ENCODE data around the gene CEACAM4. TPM values are rescaled to one million over a fixed set of nuclear protein-coding genes. Genes with fewer than 3 reads are reported as not detected.

Gene CEACAM4
- total RNA-seq, 1 donor, result not detected

- Histone ChIP-seq H2AFZ (ENCODE audit: low read length) (no peak overlapping the region), H3K4me3 (ENCODE audit: insufficient read depth, low read length) (no peak overlapping the region), H3K36me3 (ENCODE audit: insufficient read depth, low read length) (no peaks in the 10 kb centered on the region), H4K20me1 (ENCODE audit: insufficient read depth, low read length) (no peaks in the 10 kb centered on the region), H3K27ac (ENCODE audit: low read depth, low read length) (no peak overlapping the region), H3K79me2 (ENCODE audit: insufficient read depth, low read length) (no peaks in the 10 kb centered on the region), H3K9me3 (ENCODE audit: low read depth, low read length) (no peaks in the 10 kb centered on the region), H3K4me1 (ENCODE audit: insufficient read depth, low read length) (no peaks in the 10 kb centered on the region), H3K4me2 (ENCODE audit: insufficient read depth, low read length) (no peak overlapping the region), H3K27me3 (ENCODE audit: insufficient read depth, low read length) (peaks cover 2% of the 10 kb centered on the region)
- no peak for TF ChIP-seq CTCF (IDR thresholded peaks at IDR 0.05; ENCODE audit: extremely low read depth, low read depth, low read length)
- DNase-seq (ENCODE audit: insufficient read length, low spot score, missing footprints), result peak; percentile 65
Measured at GRCh38 chr19:41649827-41650226, 23.0 kb upstream of the CEACAM4 start.

- no peaks in the 10 kb centered on the region for H3K36me3 ChIP-seq (ENCODE audit: insufficient read depth, low read length)
- no peak overlapping the region for H3K4me3 ChIP-seq (ENCODE audit: insufficient read depth, low read length)
- H4K20me1 ChIP-seq (ENCODE audit: insufficient read depth, low read length), result no peaks in the 10 kb centered on the region
- no peak for DNase-seq (ENCODE audit: insufficient read length, low spot score, missing footprints)
- no peak overlapping the region for H3K27ac ChIP-seq (ENCODE audit: low read depth, low read length)
- H3K27me3 ChIP-seq (ENCODE audit: insufficient read depth, low read length), result peaks cover 2% of the 10 kb centered on the region
- no peak overlapping the region for H2AFZ ChIP-seq (ENCODE audit: low read length)
- no peaks in the 10 kb centered on the region for H3K9me3 ChIP-seq (ENCODE audit: low read depth, low read length)
- no peaks in the 10 kb centered on the region for H3K79me2 ChIP-seq (ENCODE audit: insufficient read depth, low read length)
- H3K4me1 ChIP-seq (ENCODE audit: insufficient read depth, low read length), result no peaks in the 10 kb centered on the region
- no peak overlapping the region for H3K4me2 ChIP-seq (ENCODE audit: insufficient read depth, low read length)
- peak; percentile 46 for TF ChIP-seq CTCF (IDR thresholded peaks at IDR 0.05; ENCODE audit: extremely low read depth, low read depth, low read length)
Measured at GRCh38 chr19:41646589-41647204, 19.8 kb upstream of the CEACAM4 start.

- H2AFZ ChIP-seq (ENCODE audit: low read length), result no peak overlapping the region
- no peaks in the 10 kb centered on the region for H3K9me3 ChIP-seq (ENCODE audit: low read depth, low read length)
- H3K4me3 ChIP-seq (ENCODE audit: insufficient read depth, low read length), result no peak overlapping the region
- H3K4me2 ChIP-seq (ENCODE audit: insufficient read depth, low read length), result no peak overlapping the region
- H3K27me3 ChIP-seq (ENCODE audit: insufficient read depth, low read length), result no peaks in the 10 kb centered on the region
- H3K36me3 ChIP-seq (ENCODE audit: insufficient read depth, low read length), result no peaks in the 10 kb centered on the region
- TF ChIP-seq CTCF (IDR thresholded peaks at IDR 0.05; ENCODE audit: extremely low read depth, low read depth, low read length), result peak; percentile 95
- DNase-seq (ENCODE audit: insufficient read length, low spot score, missing footprints), result peak; percentile 94
- no peak overlapping the region for H3K27ac ChIP-seq (ENCODE audit: low read depth, low read length)
- H3K79me2 ChIP-seq (ENCODE audit: insufficient read depth, low read length), result no peaks in the 10 kb centered on the region
- no peaks in the 10 kb centered on the region for H4K20me1 ChIP-seq (ENCODE audit: insufficient read depth, low read length)
- H3K4me1 ChIP-seq (ENCODE audit: insufficient read depth, low read length), result no peaks in the 10 kb centered on the region
Measured at GRCh38 chr19:41641879-41642485, 15.1 kb upstream of the CEACAM4 start.

- Histone ChIP-seq H3K27ac (ENCODE audit: low read depth, low read length) (no peak overlapping the region), H4K20me1 (ENCODE audit: insufficient read depth, low read length) (no peaks in the 10 kb centered on the region), H3K9me3 (ENCODE audit: low read depth, low read length) (no peaks in the 10 kb centered on the region), H2AFZ (ENCODE audit: low read length) (no peak overlapping the region), H3K36me3 (ENCODE audit: insufficient read depth, low read length) (no peaks in the 10 kb centered on the region), H3K27me3 (ENCODE audit: insufficient read depth, low read length) (no peaks in the 10 kb centered on the region), H3K79me2 (ENCODE audit: insufficient read depth, low read length) (no peaks in the 10 kb centered on the region), H3K4me2 (ENCODE audit: insufficient read depth, low read length) (no peak overlapping the region), H3K4me1 (ENCODE audit: insufficient read depth, low read length) (no peaks in the 10 kb centered on the region), H3K4me3 (ENCODE audit: insufficient read depth, low read length) (no peak overlapping the region)
- TF ChIP-seq CTCF (IDR thresholded peaks at IDR 0.05; ENCODE audit: extremely low read depth, low read depth, low read length), result no peak
- no peak for DNase-seq (ENCODE audit: insufficient read length, low spot score, missing footprints)
Measured at GRCh38 chr19:41638641-41639081, 11.8 kb upstream of the CEACAM4 start.

All from osteoblast (primary cell).